GM12878 (cell line): ENCODE measurements around the gene STAT5B. TPM values are rescaled to one million over a fixed set of nuclear protein-coding genes. Genes with fewer than 3 reads are reported as not detected.

Experiments used
- ATF2 ChIP-seq: IDR thresholded peaks from 2 replicates; pipeline ENCODE4 v1.6.1; 2012; ENCODE audit warnings: low read length, inconsistent platforms
- ATF7 ChIP-seq: fragments of 450-650 bp; IDR thresholded peaks from 2 replicates; pipeline ENCODE4 v1.6.1; 2016; ENCODE audit warnings: low read depth, mild to moderate bottlenecking
- CHD2 ChIP-seq: IDR thresholded peaks from 2 replicates; pipeline ENCODE4 v1.6.1; 2011; ENCODE audit warnings: low read depth, low read length, improper control_type of control experiment, borderline replicate concordance
- EED ChIP-seq: sonication (generic); IDR thresholded peaks from 2 replicates; pipeline ENCODE4 v1.6.1; 2016; ENCODE audit warnings: antibody characterized with exemption, low read depth
- EP300 ChIP-seq, 2 experiments: fragments of 150-350 bp in 1 of 2; IDR thresholded peaks; 2 replicates each; pipeline ENCODE4 v1.6.1; 2011 to 2012; ENCODE audit warnings: low read depth in 2 of 2, low read length in 2 of 2, borderline replicate concordance in 1 of 2, improper control_type of control experiment in 1 of 2, inconsistent platforms in 1 of 2; ENCODE audit not compliant: control insufficient read depth in 1 of 2
- HCFC1 ChIP-seq: fragments of 150-350 bp; IDR thresholded peaks from 2 replicates; pipeline ENCODE4 v1.6.1; 2014; ENCODE audit warnings: low read length
- MYB ChIP-seq: fragments of 150-350 bp; IDR thresholded peaks from 2 replicates; pipeline ENCODE4 v1.6.1; 2014; ENCODE audit warnings: mild to moderate bottlenecking, low read depth, low read length, borderline replicate concordance
- NBN ChIP-seq: fragments of 450-650 bp; IDR thresholded peaks from 2 replicates; pipeline ENCODE4 v1.6.1; 2016
- PKNOX1 ChIP-seq: fragments of 450-650 bp; IDR thresholded peaks from 2 replicates; pipeline ENCODE4 v1.6.1; 2016; ENCODE audit warnings: mild to moderate bottlenecking
- POLR2A ChIP-seq: IDR thresholded peaks from 2 replicates; pipeline ENCODE4 v1.6.1; 2011; ENCODE audit warnings: low read depth, mild to moderate bottlenecking, low read length
- POLR2AphosphoS5 ChIP-seq: IDR thresholded peaks from 2 replicates; pipeline ENCODE4 v1.6.1; 2011; ENCODE audit warnings: mild to moderate bottlenecking, low read length, inconsistent platforms
- SMC3 ChIP-seq: IDR thresholded peaks from 2 replicates; pipeline ENCODE4 v1.6.1; 2011; ENCODE audit warnings: low read length, improper control_type of control experiment, borderline replicate concordance
- SP1 ChIP-seq: IDR thresholded peaks from one replicate; pipeline ENCODE4 v1.6.1; 2011; ENCODE audit warnings: low read depth, low read length
- SRF ChIP-seq, 2 experiments: IDR thresholded peaks; 2 replicates each; pipeline ENCODE4 v1.6.1; 2011; ENCODE audit warnings: low read depth in 2 of 2, low read length in 2 of 2, mild to moderate bottlenecking in 1 of 2, moderate library complexity in 1 of 2
- STAT3 ChIP-seq: IDR thresholded peaks from 2 replicates; pipeline ENCODE4 v1.6.1; 2011; ENCODE audit warnings: low read depth, low read length, improper control_type of control experiment
- YY1 ChIP-seq: IDR thresholded peaks from 2 replicates; pipeline ENCODE4 v1.6.1; 2011; ENCODE audit warnings: low read depth, mild to moderate bottlenecking, low read length
- ZNF687 ChIP-seq: fragments of 450-650 bp; IDR thresholded peaks from 2 replicates; pipeline ENCODE4 v1.6.1; 2017; ENCODE audit warnings: mild to moderate bottlenecking, moderate library complexity
- ZZZ3 ChIP-seq: IDR thresholded peaks from 2 replicates; pipeline ENCODE4 v1.6.1; 2011; ENCODE audit warnings: low read depth; ENCODE audit not compliant: control insufficient read depth, insufficient read length
- polyA plus RNA-seq, 11 experiments: library from polyadenylated mRNA; depleted of rRNA in 4 of 11; unstranded in 6 of 11; stranded (reverse) in 5 of 11; fragments of >200 nt; fragmentation: Nextera tagmentation in 4 of 11; fragmentation: Illumina TruSeq in 1 of 11; extraction: Ambion mirVana in 4 of 11; extraction: Trizol in 1 of 11; gene quantifications; 1 replicate in 1 of 11; 2 replicates in 10 of 11; pipeline versions ENCODE4 v1.2.1 to v1.2.3, GENCODE V29; 2011 to 2016; ENCODE audit warnings: inconsistent platforms in 2 of 11, missing spikeins in 2 of 11, low read depth in 1 of 11
- total RNA-seq, 4 experiments: library from RNA; depleted of rRNA in 3 of 4; stranded (reverse); fragments of >200 nt in 3 of 4; fragmentation: Illumina TruSeq in 1 of 4; extraction: Trizol in 1 of 4; gene quantifications; 2 replicates each; pipeline versions ENCODE4 v1.2.1 to v1.2.3, GENCODE V29; 2013 to 2021
- TF ChIP-seq, protein P1 (sequence below): IDR thresholded peaks from 2 replicates; pipeline ENCODE4 v1.6.1; 2012; ENCODE audit warnings: low read depth, low read length, improper control_type of control experiment
- TF ChIP-seq, protein P2 (sequence below): fragments of 450-650 bp; IDR thresholded peaks from 2 replicates; pipeline ENCODE4 v1.6.1; 2016; ENCODE audit warnings: mild to moderate bottlenecking
- TF ChIP-seq, protein P3 (sequence below): IDR thresholded peaks from 2 replicates; pipeline ENCODE4 v1.6.1; 2012; ENCODE audit warnings: low read depth, low read length, improper control_type of control experiment

The STAT5B gene
- total and polyA plus RNA-seq, 10 of the 15 experiments (the other 5 are each of a cell fraction or from before 2014, with no cell fraction given), result 11.0 to 69.6 (median 46.7) TPM

GRCh38 chr17:42287305-42287976, 11.2 kb upstream of the STAT5B start (continued):
- TF ChIP-seq ZNF687 (peak; percentile 41; the same call in 1 of the 2 replicates), NBN (peak; percentile 68; the same call in 1 of the 2 replicates), MYB (no peak), SMC3 (no peak), EP300 (IDR thresholded peaks at IDR 0.05; ENCODE audit: borderline replicate concordance in 1 of 2, control insufficient read depth in 1 of 2, low read depth in 2 of 2, low read length in 2 of 2) (no peak), SP1 (no peak), YY1 (no peak), SRF (IDR thresholded peaks at IDR 0.05; ENCODE audit: low read depth in 2 of 2, low read length in 2 of 2) (no peak), POLR2A (peak; percentile 74), STAT3 (no peak), EED (no peak), HCFC1 (no peak), POLR2AphosphoS5 (peak; percentile 75), ATF2 (no peak), PKNOX1 (no peak), ATF7 (peak; percentile 98), ZZZ3 (no peak), CHD2 (no peak)
- TF ChIP-seq, protein P1, sequence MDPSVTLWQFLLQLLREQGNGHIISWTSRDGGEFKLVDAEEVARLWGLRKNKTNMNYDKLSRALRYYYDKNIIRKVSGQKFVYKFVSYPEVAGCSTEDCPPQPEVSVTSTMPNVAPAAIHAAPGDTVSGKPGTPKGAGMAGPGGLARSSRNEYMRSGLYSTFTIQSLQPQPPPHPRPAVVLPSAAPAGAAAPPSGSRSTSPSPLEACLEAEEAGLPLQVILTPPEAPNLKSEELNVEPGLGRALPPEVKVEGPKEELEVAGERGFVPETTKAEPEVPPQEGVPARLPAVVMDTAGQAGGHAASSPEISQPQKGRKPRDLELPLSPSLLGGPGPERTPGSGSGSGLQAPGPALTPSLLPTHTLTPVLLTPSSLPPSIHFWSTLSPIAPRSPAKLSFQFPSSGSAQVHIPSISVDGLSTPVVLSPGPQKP, result no peak
- TF ChIP-seq, protein P2, sequence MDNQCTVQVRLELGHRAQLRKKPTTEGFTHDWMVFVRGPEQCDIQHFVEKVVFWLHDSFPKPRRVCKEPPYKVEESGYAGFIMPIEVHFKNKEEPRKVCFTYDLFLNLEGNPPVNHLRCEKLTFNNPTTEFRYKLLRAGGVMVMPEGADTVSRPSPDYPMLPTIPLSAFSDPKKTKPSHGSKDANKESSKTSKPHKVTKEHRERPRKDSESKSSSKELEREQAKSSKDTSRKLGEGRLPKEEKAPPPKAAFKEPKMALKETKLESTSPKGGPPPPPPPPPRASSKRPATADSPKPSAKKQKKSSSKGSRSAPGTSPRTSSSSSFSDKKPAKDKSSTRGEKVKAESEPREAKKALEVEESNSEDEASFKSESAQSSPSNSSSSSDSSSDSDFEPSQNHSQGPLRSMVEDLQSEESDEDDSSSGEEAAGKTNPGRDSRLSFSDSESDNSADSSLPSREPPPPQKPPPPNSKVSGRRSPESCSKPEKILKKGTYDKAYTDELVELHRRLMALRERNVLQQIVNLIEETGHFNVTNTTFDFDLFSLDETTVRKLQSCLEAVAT, result 0 out of 2 replicates have a peak, but pooled peaks have one; percentile 37
- TF ChIP-seq, protein P3, sequence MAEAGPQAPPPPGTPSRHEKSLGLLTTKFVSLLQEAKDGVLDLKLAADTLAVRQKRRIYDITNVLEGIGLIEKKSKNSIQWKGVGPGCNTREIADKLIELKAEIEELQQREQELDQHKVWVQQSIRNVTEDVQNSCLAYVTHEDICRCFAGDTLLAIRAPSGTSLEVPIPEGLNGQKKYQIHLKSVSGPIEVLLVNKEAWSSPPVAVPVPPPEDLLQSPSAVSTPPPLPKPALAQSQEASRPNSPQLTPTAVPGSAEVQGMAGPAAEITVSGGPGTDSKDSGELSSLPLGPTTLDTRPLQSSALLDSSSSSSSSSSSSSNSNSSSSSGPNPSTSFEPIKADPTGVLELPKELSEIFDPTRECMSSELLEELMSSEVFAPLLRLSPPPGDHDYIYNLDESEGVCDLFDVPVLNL, result no peak
